ENCODE results near the gene TEX14.

GRCh38 chr17:58517378-58517927 is 174.4 kb downstream of the TEX14 start:
- no peak for TF ChIP-seq CTCF (IDR thresholded peaks at IDR 0.05; ENCODE audit: insufficient read depth, low read length, poor library complexity, severe bottlenecking)
- no peak for TF ChIP-seq EZH2phosphoT487 (conservative IDR thresholded peaks at IDR 0.05; ENCODE audit: low read length)

Measured in SU-DHL-6 (cell line).